ENCODE data around the gene ALDH3A2. TPM values are rescaled to one million over a fixed set of nuclear protein-coding genes. Genes with fewer than 3 reads are reported as not detected.

ALDH3A2 gene
- total and polyA plus RNA-seq, 2 of the 8 experiments (the other 6 are each of a cell fraction or from before 2014, with no cell fraction given) = 20.6 to 72.9 TPM

DNA sequence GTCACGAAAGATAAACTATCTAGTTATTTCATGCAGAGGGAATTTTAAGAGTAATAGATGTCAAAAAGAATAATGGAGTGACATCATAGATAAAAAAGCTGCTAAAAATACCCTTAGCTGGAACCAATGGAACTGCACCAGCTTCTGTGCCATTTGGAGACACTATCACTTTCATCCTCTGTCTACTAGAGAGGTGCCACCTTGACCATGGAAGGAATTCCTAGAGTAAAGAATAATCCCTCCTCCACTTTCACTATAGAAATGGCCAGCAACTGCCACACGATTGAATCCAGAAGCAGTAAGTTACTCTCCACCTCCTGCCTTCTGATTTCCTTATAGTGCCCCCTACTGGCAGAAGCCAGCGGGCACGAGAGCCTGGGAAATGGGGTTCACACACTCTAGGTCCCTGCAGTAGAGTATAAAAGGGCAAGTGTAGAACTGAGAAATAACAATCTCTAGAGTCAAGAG, 2.8 kb upstream of the ALDH3A2 start (continued):
- TF ChIP-seq CHD7 (IDR thresholded peaks at IDR 0.05; ENCODE audit: insufficient replicate concordance, low read length) (no peak), YY1 (IDR thresholded peaks at IDR 0.05; ENCODE audit: low read depth, low read length) (peak; percentile 42; the same call in 1 of the 2 replicates), CREB1 (IDR thresholded peaks at IDR 0.05) (0 out of 2 replicates have a peak, but pooled peaks have one; percentile 11), MAX (IDR thresholded peaks at IDR 0.05) (0 out of 2 replicates have a peak, but pooled peaks have one; percentile 23)

All from H1 (cell line).